ENCODE measurements around the gene IL17RB.

DNA sequence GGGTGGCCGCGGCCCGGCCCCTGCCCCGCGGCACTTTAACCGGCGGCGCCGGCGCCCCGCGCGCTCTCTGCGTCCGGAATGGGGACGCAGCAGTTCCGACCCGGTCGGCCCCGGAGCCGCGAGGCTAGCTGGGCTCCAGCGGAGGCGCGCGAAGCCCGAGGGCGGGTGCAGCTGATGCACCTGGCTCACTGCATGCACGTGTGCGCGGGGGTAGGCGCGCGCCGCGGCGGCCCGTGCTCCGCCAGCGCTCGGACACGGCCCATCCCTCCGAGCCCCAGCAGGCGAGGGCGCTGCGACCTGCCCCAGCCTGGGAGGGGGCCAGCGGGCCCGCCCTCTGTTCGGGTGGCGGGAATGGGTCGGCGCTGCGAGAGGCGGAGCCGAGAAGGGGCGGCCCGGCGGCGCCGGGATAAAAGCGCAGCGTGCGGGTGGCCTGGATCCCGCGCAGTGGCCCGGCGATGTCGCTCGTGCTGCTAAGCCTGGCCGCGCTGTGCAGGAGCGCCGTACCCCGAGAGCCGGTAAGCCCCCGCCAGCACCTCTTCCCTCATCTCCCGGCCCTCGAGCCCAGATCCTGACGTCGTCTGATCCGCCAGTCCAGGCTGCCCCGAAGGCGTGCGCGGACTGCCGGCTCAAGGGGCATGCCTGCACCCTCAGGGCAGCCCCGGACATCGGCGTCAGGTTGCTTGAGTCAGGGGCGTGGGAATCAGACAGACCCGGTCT, at the start of gene IL17RB, which contains the start of gene CHDH:
- TF ChIP-seq ZNF302 (CRISPR knock-in tag; IDR thresholded peaks at IDR 0.05) = no peak
- TF ChIP-seq, protein P1, sequence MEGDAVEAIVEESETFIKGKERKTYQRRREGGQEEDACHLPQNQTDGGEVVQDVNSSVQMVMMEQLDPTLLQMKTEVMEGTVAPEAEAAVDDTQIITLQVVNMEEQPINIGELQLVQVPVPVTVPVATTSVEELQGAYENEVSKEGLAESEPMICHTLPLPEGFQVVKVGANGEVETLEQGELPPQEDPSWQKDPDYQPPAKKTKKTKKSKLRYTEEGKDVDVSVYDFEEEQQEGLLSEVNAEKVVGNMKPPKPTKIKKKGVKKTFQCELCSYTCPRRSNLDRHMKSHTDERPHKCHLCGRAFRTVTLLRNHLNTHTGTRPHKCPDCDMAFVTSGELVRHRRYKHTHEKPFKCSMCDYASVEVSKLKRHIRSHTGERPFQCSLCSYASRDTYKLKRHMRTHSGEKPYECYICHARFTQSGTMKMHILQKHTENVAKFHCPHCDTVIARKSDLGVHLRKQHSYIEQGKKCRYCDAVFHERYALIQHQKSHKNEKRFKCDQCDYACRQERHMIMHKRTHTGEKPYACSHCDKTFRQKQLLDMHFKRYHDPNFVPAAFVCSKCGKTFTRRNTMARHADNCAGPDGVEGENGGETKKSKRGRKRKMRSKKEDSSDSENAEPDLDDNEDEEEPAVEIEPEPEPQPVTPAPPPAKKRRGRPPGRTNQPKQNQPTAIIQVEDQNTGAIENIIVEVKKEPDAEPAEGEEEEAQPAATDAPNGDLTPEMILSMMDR (IDR thresholded peaks at IDR 0.05) = no peak
- no peak for TF ChIP-seq FOXS1 (CRISPR knock-in tag; IDR thresholded peaks at IDR 0.05)
- TF ChIP-seq NR3C1 (IDR thresholded peaks at IDR 0.05) = no peak
- TF ChIP-seq, protein P2, sequence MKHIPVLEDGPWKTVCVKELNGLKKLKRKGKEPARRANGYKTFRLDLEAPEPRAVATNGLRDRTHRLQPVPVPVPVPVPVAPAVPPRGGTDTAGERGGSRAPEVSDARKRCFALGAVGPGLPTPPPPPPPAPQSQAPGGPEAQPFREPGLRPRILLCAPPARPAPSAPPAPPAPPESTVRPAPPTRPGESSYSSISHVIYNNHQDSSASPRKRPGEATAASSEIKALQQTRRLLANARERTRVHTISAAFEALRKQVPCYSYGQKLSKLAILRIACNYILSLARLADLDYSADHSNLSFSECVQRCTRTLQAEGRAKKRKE (CRISPR knock-in tag; IDR thresholded peaks at IDR 0.05; ENCODE audit: low read depth) = no peak
- peak; percentile 56 for TF ChIP-seq POLR2A (IDR thresholded peaks at IDR 0.05; ENCODE audit: low read length)
- TF ChIP-seq BHLHE40 (IDR thresholded peaks at IDR 0.05; ENCODE audit: low read depth, low read length) = no peak
- TF ChIP-seq ESRRA (IDR thresholded peaks at IDR 0.05; ENCODE audit: borderline replicate concordance, low read length) = no peak
- no peak for TF ChIP-seq MAZ (IDR thresholded peaks at IDR 0.05; ENCODE audit: borderline replicate concordance, low read depth, low read length)
